HL-60 (cell line): ENCODE data around the gene GAS1.

Source experiments
- CTCF ChIP-seq: IDR thresholded peaks from one replicate; pipeline ENCODE4 v1.5.1; 2011; ENCODE audit warnings: low read length, control low read depth, inconsistent platforms; ENCODE audit not compliant: insufficient read depth
- GABPA ChIP-seq: IDR thresholded peaks from 2 replicates; pipeline ENCODE4 v1.6.1; 2012; ENCODE audit warnings: low read depth
- POLR2AphosphoS5 ChIP-seq: IDR thresholded peaks from 2 replicates; pipeline ENCODE4 v1.6.1; 2012; ENCODE audit warnings: low read depth
- SPI1 ChIP-seq: IDR thresholded peaks from 2 replicates; pipeline ENCODE4 v1.6.1; 2012; ENCODE audit warnings: low read depth, mild to moderate bottlenecking, borderline replicate concordance
- TF ChIP-seq, protein P1 (sequence below): IDR thresholded peaks from 2 replicates; pipeline ENCODE4 v1.6.1; 2012; ENCODE audit warnings: low read depth; ENCODE audit not compliant: insufficient replicate concordance

DNA sequence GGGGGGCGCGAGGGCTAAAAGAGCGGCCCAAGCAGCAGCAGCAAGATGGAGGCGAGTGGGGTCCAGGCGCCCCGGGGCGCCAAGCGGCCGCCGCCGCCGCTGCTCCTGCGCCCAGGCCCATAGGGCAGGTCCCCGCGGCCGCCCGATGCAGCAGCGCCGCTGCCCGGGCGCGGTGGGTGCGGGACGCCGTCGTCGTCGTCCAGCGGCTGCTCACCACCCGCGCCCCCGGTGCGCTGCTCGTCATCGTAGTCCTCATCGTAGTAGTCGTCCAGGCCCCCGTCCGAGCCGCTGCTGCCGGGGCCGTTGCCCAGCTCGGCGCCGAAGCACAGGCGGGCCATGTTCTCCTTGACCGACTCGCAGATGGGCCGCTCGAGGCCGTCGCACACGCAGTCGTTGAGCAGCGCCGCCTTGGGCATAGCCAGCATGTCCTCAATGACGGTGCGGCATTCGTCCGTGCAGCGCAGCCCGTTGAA lies 1.5 kb downstream of the GAS1 start:
- TF ChIP-seq POLR2AphosphoS5 (no peak), CTCF (no peak), SPI1 (no peak), GABPA (no peak)
- TF ChIP-seq, protein P1, sequence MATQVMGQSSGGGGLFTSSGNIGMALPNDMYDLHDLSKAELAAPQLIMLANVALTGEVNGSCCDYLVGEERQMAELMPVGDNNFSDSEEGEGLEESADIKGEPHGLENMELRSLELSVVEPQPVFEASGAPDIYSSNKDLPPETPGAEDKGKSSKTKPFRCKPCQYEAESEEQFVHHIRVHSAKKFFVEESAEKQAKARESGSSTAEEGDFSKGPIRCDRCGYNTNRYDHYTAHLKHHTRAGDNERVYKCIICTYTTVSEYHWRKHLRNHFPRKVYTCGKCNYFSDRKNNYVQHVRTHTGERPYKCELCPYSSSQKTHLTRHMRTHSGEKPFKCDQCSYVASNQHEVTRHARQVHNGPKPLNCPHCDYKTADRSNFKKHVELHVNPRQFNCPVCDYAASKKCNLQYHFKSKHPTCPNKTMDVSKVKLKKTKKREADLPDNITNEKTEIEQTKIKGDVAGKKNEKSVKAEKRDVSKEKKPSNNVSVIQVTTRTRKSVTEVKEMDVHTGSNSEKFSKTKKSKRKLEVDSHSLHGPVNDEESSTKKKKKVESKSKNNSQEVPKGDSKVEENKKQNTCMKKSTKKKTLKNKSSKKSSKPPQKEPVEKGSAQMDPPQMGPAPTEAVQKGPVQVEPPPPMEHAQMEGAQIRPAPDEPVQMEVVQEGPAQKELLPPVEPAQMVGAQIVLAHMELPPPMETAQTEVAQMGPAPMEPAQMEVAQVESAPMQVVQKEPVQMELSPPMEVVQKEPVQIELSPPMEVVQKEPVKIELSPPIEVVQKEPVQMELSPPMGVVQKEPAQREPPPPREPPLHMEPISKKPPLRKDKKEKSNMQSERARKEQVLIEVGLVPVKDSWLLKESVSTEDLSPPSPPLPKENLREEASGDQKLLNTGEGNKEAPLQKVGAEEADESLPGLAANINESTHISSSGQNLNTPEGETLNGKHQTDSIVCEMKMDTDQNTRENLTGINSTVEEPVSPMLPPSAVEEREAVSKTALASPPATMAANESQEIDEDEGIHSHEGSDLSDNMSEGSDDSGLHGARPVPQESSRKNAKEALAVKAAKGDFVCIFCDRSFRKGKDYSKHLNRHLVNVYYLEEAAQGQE, result no peak
